Mammary epithelial cell (primary cell): ENCODE measurements around the gene LHPP.

Experiments used
- EZH2 ChIP-seq: IDR thresholded peaks from 2 replicates; pipeline ENCODE4 v1.6.1; 2012; ENCODE audit warnings: low read length, inconsistent platforms, borderline replicate concordance
- TF ChIP-seq, protein P1 (sequence below), 2 donors: IDR thresholded peaks in 1 of 2; conservative IDR thresholded peaks in 1 of 2; 2 replicates each; pipeline ENCODE4 v1.5.1; 2011 to 2012; ENCODE audit warnings: inconsistent platforms in 2 of 2, low read length in 2 of 2, mild to moderate bottlenecking in 2 of 2, control low read depth in 1 of 2, low read depth in 1 of 2; ENCODE audit not compliant: insufficient read depth in 1 of 2; ENCODE audit errors: extremely low read depth in 1 of 2

DNA sequence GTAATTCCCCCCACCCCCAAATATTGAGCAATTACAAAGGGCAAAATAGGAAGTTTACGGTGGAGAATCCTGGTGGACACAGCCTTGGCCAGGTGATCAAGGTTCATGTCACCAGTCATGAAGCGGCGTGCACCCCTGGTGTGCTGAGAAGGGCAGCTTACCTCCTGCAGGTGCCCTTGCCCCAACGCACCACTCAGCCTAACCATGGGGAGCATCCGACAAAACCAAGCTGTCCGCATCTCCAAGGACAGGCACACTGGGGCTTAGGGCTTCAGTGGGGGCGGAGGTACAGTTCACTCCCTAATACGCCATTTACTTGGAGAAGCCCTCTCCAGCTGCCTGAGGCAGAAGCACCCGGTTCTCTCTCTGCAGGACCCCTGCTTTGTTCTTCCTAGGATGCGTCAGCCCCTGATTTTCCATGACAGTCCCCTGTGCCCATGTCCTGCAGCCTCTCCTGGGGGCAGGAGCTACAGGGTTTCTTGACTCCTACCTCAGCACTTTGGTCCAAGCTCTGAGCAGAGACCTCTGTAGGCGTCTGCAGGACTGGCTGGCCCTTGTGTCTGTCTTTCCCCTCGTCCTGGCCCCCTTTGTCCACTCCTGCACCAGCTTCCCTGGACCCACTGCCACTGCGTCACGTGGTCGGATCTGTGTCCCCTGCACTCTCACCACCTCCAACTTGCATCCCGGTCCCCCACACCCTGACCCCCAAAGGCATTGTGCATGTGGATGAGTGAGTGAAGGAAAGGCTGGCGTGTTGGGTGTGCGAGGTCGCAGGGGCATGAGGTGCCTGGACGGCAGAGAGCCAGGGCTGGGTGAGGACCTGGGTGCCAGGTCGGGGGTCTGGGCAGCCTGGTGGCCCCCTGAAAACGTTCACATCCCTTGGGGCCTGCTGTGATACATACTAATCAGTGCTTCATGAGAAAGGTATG, 113.7 kb downstream of the LHPP start:
- TF ChIP-seq, protein P1, sequence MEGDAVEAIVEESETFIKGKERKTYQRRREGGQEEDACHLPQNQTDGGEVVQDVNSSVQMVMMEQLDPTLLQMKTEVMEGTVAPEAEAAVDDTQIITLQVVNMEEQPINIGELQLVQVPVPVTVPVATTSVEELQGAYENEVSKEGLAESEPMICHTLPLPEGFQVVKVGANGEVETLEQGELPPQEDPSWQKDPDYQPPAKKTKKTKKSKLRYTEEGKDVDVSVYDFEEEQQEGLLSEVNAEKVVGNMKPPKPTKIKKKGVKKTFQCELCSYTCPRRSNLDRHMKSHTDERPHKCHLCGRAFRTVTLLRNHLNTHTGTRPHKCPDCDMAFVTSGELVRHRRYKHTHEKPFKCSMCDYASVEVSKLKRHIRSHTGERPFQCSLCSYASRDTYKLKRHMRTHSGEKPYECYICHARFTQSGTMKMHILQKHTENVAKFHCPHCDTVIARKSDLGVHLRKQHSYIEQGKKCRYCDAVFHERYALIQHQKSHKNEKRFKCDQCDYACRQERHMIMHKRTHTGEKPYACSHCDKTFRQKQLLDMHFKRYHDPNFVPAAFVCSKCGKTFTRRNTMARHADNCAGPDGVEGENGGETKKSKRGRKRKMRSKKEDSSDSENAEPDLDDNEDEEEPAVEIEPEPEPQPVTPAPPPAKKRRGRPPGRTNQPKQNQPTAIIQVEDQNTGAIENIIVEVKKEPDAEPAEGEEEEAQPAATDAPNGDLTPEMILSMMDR (conservative IDR thresholded peaks at IDR 0.05 in 1 of 2, IDR thresholded peaks at IDR 0.05 in 1 of 2; ENCODE audit: extremely low read depth in 1 of 2, insufficient read depth in 1 of 2, low read depth in 1 of 2, low read length in 2 of 2) = no peak
- no peak for TF ChIP-seq EZH2
